ENCODE measurements around the gene PGD.
"Not testable (repeated sequence)": the region's sequence is repeated elsewhere in the genome, so short reads cannot be mapped to it uniquely, and the experiment has no call there.

The PGD gene

GRCh38 chr1:10446790-10447422 is 48.0 kb downstream of the PGD start:
- H3K4me1 ChIP-seq (ENCODE audit: control insufficient read depth in 5 of 5, insufficient read depth in 5 of 5, low read length in 5 of 5), result peaks cover 0 to 17% (median 8%) of the 10 kb centered on the region in 5 donors
- peaks cover 0 to 7% (median 3%) of the 10 kb centered on the region in 5 donors for H3K36me3 ChIP-seq (ENCODE audit: control insufficient read depth in 5 of 5, insufficient read depth in 5 of 5, low read length in 5 of 5)
- H3K9me3 ChIP-seq (ENCODE audit: control insufficient read depth in 5 of 5, low read length in 5 of 5), result no peaks in the 10 kb centered on the region
- peaks cover 6 to 15% (median 11%) of the 10 kb centered on the region in 5 donors for H3K27me3 ChIP-seq (ENCODE audit: control insufficient read depth in 5 of 5, insufficient read depth in 4 of 5, low read length in 5 of 5)
- H3K9ac ChIP-seq (ENCODE audit: low read length in 5 of 5), result no peak overlapping the region
- no peak overlapping the region for H3K4me3 ChIP-seq (ENCODE audit: low read depth in 1 of 5, low read length in 5 of 5)
- no peak overlapping the region for H3K27ac ChIP-seq (ENCODE audit: low read depth, low read length)

DNA sequence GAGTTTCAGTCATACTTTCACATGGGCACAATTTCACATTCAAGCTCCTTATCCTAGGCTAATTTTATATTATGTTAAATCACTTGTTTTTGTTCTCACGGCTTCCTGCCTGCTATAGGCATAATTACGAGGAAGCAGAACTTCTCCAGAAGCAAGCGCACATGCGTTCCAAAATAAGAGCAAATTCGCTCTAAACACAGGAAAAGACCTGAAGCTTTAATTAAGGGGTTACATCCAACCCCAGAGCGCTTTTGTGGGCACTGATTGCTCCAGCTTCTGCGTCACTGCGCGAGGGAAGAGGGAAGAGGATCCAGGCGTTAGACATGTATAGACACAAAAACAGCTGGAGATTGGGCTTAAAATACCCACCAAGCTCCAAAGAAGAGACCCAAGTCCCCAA is 50.9 kb downstream of the PGD start, which contains the start of gene CORT:
Gene CORT, plus strand, starts transcription at position 281 of the 400 bp plus-strand sequence. CDS start 193 bp downstream, outside the sequence.
- Histone ChIP-seq H3K4me1 (ENCODE audit: control insufficient read depth in 5 of 5, insufficient read depth in 5 of 5, low read length in 5 of 5) (peaks cover 0 to 17% (median 8%) of the 10 kb centered on the region in 5 donors), H3K4me3 (ENCODE audit: low read depth in 1 of 5, low read length in 5 of 5) (peak within 1 kb of the TSS in 1 of 5 donors; percentile 2), H3K9me3 (ENCODE audit: control insufficient read depth in 5 of 5, low read length in 5 of 5) (no peaks in the 10 kb centered on the region), H3K27me3 (ENCODE audit: control insufficient read depth in 5 of 5, insufficient read depth in 4 of 5, low read length in 5 of 5) (peaks cover 6 to 15% (median 11%) of the 10 kb centered on the region in 5 donors), H3K36me3 (ENCODE audit: control insufficient read depth in 5 of 5, insufficient read depth in 5 of 5, low read length in 5 of 5) (peaks cover 0 to 3% (median 0%) of the 10 kb centered on the region in 5 donors), H3K9ac (ENCODE audit: low read length in 5 of 5) (peak within 1 kb of the TSS in 1 of 5 donors; percentile 21), H3K27ac (ENCODE audit: low read depth, low read length) (no peak within 1 kb of the TSS)

DNA sequence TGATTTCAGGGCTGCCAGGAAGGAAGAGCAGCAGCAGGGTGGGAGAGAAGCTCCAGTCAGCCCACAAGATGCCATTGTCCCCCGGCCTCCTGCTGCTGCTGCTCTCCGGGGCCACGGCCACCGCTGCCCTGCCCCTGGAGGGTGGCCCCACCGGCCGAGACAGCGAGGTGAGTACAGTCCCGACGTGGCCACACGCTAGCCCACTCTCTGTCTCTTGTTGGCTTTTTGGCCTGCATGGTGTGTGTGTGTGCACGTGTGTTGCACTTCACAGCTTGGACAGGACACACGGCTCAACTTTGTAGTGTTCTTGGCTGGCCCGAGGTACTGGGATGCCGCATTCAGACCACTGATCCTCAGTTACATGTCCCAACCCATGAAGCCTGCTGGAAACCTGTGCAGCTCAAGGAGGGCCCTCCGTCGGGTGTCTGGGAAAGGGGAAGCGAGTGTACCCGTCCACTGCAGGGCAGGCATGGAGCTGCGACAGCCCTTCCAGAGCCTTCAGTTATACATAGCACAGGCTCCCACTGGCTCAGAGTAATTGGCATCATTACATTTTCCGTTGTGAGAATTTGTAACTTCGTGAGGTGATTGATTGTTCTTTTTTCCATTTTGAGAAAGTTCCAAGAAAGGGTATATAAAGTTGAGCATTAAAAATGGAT is 51.4 kb downstream of the PGD start:
- no peak overlapping the region for H3K27ac ChIP-seq (ENCODE audit: low read depth, low read length)
- peak overlapping the region in 1 of 5 donors; percentile 2 for H3K4me3 ChIP-seq (ENCODE audit: low read depth in 1 of 5, low read length in 5 of 5)
- peaks cover 6 to 15% (median 11%) of the 10 kb centered on the region in 5 donors for H3K27me3 ChIP-seq (ENCODE audit: control insufficient read depth in 5 of 5, insufficient read depth in 4 of 5, low read length in 5 of 5)
- H3K4me1 ChIP-seq (ENCODE audit: control insufficient read depth in 5 of 5, insufficient read depth in 5 of 5, low read length in 5 of 5), result peaks cover 0 to 17% (median 8%) of the 10 kb centered on the region in 5 donors
- H3K9ac ChIP-seq (ENCODE audit: low read length in 5 of 5), result peak overlapping the region in 1 of 5 donors; percentile 21
- H3K9me3 ChIP-seq (ENCODE audit: control insufficient read depth in 5 of 5, low read length in 5 of 5), result no peaks in the 10 kb centered on the region
- no peaks in the 10 kb centered on the region for H3K36me3 ChIP-seq (ENCODE audit: control insufficient read depth in 5 of 5, insufficient read depth in 5 of 5, low read length in 5 of 5)

- no peaks in the 10 kb centered on the region for H3K9me3 ChIP-seq (ENCODE audit: control insufficient read depth in 5 of 5, low read length in 5 of 5)
- no peaks in the 10 kb centered on the region for H3K36me3 ChIP-seq (ENCODE audit: control insufficient read depth in 5 of 5, insufficient read depth in 5 of 5, low read length in 5 of 5)
- H3K9ac ChIP-seq (ENCODE audit: low read length in 5 of 5), result no peak overlapping the region
- H3K4me3 ChIP-seq (ENCODE audit: low read depth in 1 of 5, low read length in 5 of 5), result peak overlapping the region in 1 of 5 donors; percentile 17
- peaks cover 6 to 15% (median 11%) of the 10 kb centered on the region in 5 donors for H3K27me3 ChIP-seq (ENCODE audit: control insufficient read depth in 5 of 5, insufficient read depth in 4 of 5, low read length in 5 of 5)
- H3K4me1 ChIP-seq (ENCODE audit: control insufficient read depth in 5 of 5, insufficient read depth in 5 of 5, low read length in 5 of 5), result peaks cover 0 to 17% (median 8%) of the 10 kb centered on the region in 5 donors
- no peak overlapping the region for H3K27ac ChIP-seq (ENCODE audit: low read depth, low read length)
Measured at GRCh38 chr1:10450836-10451235, 52.0 kb downstream of the PGD start.

GRCh38 chr1:10451287-10451686 is 52.4 kb downstream of the PGD start:
- Histone ChIP-seq H3K9me3 (ENCODE audit: control insufficient read depth in 5 of 5, low read length in 5 of 5) (no peaks in the 10 kb centered on the region), H3K9ac (ENCODE audit: low read length in 5 of 5) (peak overlapping the region in 1 of 5 donors; percentile 30), H3K36me3 (ENCODE audit: control insufficient read depth in 5 of 5, insufficient read depth in 5 of 5, low read length in 5 of 5) (no peaks in the 10 kb centered on the region), H3K4me1 (ENCODE audit: control insufficient read depth in 5 of 5, insufficient read depth in 5 of 5, low read length in 5 of 5) (peaks cover 0 to 17% (median 8%) of the 10 kb centered on the region in 5 donors), H3K4me3 (ENCODE audit: low read depth in 1 of 5, low read length in 5 of 5) (peak overlapping the region in 1 of 5 donors; percentile 17), H3K27ac (ENCODE audit: low read depth, low read length) (no peak overlapping the region), H3K27me3 (ENCODE audit: control insufficient read depth in 5 of 5, insufficient read depth in 4 of 5, low read length in 5 of 5) (peaks cover 6 to 15% (median 11%) of the 10 kb centered on the region in 5 donors)

DNA sequence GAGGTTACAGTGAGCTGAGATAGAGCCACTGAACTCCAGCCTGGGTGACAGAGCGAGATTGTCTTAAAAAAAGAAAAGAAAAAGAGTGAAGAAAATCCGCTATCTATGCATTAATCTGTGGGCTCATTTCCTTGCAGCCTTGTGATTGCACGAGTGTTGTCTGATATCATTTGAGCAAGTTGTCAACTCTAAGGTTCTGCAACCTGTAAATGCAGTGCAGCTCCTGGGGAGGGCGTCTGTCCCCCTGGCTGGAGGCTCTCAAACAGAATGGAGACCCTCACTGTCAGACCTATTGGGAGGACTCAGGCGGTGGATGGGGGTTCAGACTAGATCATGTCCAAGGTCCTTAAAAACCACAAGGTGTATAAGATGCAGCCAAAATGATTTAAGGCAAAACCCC is 57.2 kb downstream of the PGD start:
- Histone ChIP-seq H3K4me3 (ENCODE audit: low read depth in 1 of 5, low read length in 5 of 5) (no peak overlapping the region), H3K9me3 (ENCODE audit: control insufficient read depth in 5 of 5, low read length in 5 of 5) (no peaks in the 10 kb centered on the region), H3K36me3 (ENCODE audit: control insufficient read depth in 5 of 5, insufficient read depth in 5 of 5, low read length in 5 of 5) (peaks cover 0 to 4% (median 2%) of the 10 kb centered on the region in 5 donors), H3K27me3 (ENCODE audit: control insufficient read depth in 5 of 5, insufficient read depth in 4 of 5, low read length in 5 of 5) (peaks cover 0 to 3% (median 0%) of the 10 kb centered on the region in 5 donors), H3K9ac (ENCODE audit: low read length in 5 of 5) (no peak overlapping the region), H3K4me1 (ENCODE audit: control insufficient read depth in 5 of 5, insufficient read depth in 5 of 5, low read length in 5 of 5) (peaks cover 0 to 24% (median 16%) of the 10 kb centered on the region in 5 donors), H3K27ac (ENCODE audit: low read depth, low read length) (no peak overlapping the region)

- Histone ChIP-seq H3K27ac (ENCODE audit: low read depth, low read length) (no peak overlapping the region), H3K4me3 (ENCODE audit: low read depth in 1 of 5, low read length in 5 of 5) (no peak overlapping the region), H3K9ac (ENCODE audit: low read length in 5 of 5) (no peak overlapping the region), H3K9me3 (ENCODE audit: control insufficient read depth in 5 of 5, low read length in 5 of 5) (no peaks in the 10 kb centered on the region), H3K36me3 (ENCODE audit: control insufficient read depth in 5 of 5, insufficient read depth in 5 of 5, low read length in 5 of 5) (peaks cover 0 to 10% (median 8%) of the 10 kb centered on the region in 5 donors), H3K27me3 (ENCODE audit: control insufficient read depth in 5 of 5, insufficient read depth in 4 of 5, low read length in 5 of 5) (no peaks in the 10 kb centered on the region), H3K4me1 (ENCODE audit: control insufficient read depth in 5 of 5, insufficient read depth in 5 of 5, low read length in 5 of 5) (peaks cover 0 to 18% (median 11%) of the 10 kb centered on the region in 5 donors)
Measured at GRCh38 chr1:10456661-10457060, 57.8 kb downstream of the PGD start.

GRCh38 chr1:10457462-10457861 is 58.6 kb downstream of the PGD start:
- Histone ChIP-seq H3K4me3 (ENCODE audit: low read depth in 1 of 5, low read length in 5 of 5) (peak overlapping the region in 3 of 5 donors; percentile 14 to 44 (median 27)), H3K36me3 (ENCODE audit: control insufficient read depth in 5 of 5, insufficient read depth in 5 of 5, low read length in 5 of 5) (peaks cover 2 to 15% (median 13%) of the 10 kb centered on the region in 5 donors), H3K9ac (ENCODE audit: low read length in 5 of 5) (peak overlapping the region in 2 of 5 donors; percentile 39 to 60), H3K4me1 (ENCODE audit: control insufficient read depth in 5 of 5, insufficient read depth in 5 of 5, low read length in 5 of 5) (peaks cover 0 to 17% (median 11%) of the 10 kb centered on the region in 5 donors)
- not testable (repeated sequence) for H3K27ac ChIP-seq (ENCODE audit: low read depth, low read length); H3K9me3 ChIP-seq (ENCODE audit: control insufficient read depth in 5 of 5, low read length in 5 of 5); H3K27me3 ChIP-seq (ENCODE audit: control insufficient read depth in 5 of 5, insufficient read depth in 4 of 5, low read length in 5 of 5)

GRCh38 chr1:10457875-10458274 is 59.0 kb downstream of the PGD start:
- H3K9me3 ChIP-seq (ENCODE audit: control insufficient read depth in 5 of 5, low read length in 5 of 5), result no peaks in the 10 kb centered on the region
- H3K27me3 ChIP-seq (ENCODE audit: control insufficient read depth in 5 of 5, insufficient read depth in 4 of 5, low read length in 5 of 5), result no peaks in the 10 kb centered on the region
- H3K4me1 ChIP-seq (ENCODE audit: control insufficient read depth in 5 of 5, insufficient read depth in 5 of 5, low read length in 5 of 5), result peaks cover 0 to 17% (median 11%) of the 10 kb centered on the region in 5 donors
- peaks cover 5 to 19% (median 18%) of the 10 kb centered on the region in 5 donors for H3K36me3 ChIP-seq (ENCODE audit: control insufficient read depth in 5 of 5, insufficient read depth in 5 of 5, low read length in 5 of 5)
- H3K27ac ChIP-seq (ENCODE audit: low read depth, low read length), result no peak overlapping the region
- H3K4me3 ChIP-seq (ENCODE audit: low read depth in 1 of 5, low read length in 5 of 5), result peak overlapping the region in 3 of 5 donors; percentile 14 to 44 (median 27)
- H3K9ac ChIP-seq (ENCODE audit: low read length in 5 of 5), result peak overlapping the region in 2 of 5 donors; percentile 39 to 60

- Histone ChIP-seq H3K4me1 (ENCODE audit: control insufficient read depth in 5 of 5, insufficient read depth in 5 of 5, low read length in 5 of 5) (peaks cover 0 to 17% (median 11%) of the 10 kb centered on the region in 5 donors), H3K9me3 (ENCODE audit: control insufficient read depth in 5 of 5, low read length in 5 of 5) (no peaks in the 10 kb centered on the region), H3K27me3 (ENCODE audit: control insufficient read depth in 5 of 5, insufficient read depth in 4 of 5, low read length in 5 of 5) (no peaks in the 10 kb centered on the region), H3K27ac (ENCODE audit: low read depth, low read length) (no peak overlapping the region), H3K36me3 (ENCODE audit: control insufficient read depth in 5 of 5, insufficient read depth in 5 of 5, low read length in 5 of 5) (peaks cover 5 to 27% (median 25%) of the 10 kb centered on the region in 5 donors), H3K4me3 (ENCODE audit: low read depth in 1 of 5, low read length in 5 of 5) (no peak overlapping the region), H3K9ac (ENCODE audit: low read length in 5 of 5) (no peak overlapping the region)
Measured at GRCh38 chr1:10459184-10459583, 60.3 kb downstream of the PGD start.
